ENCODE data around the gene LCMT2.

Gene LCMT2

DNA sequence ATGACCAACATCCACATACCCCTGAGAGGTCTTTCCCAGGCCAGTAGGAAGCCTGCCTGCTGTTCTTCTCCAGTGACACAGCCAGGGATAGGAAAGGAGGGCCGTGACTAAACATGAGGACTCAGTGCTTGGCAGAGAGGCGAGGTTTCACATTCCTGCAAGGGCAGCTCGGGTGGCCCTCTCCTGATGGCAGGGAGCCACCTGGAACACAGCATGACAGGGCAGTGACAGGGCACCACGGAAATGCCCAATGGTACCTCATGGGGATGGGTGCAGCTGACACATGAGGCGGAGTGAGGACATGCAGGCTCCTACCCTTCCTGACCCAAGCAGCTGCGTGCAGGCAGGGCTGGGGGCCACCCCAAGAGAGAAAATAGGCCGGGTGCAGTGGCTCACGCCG is 56.2 kb downstream of the LCMT2 start:
- DNase-seq (ENCODE audit: low read depth in 2 of 2) = no peak
